OCI-LY1 (cell line): ENCODE data around the gene CNNM3.

ENCODE experiments used
- H2AFZ ChIP-seq: fragments of 200-600 bp; sonication (generic), shearing (Covaris generic); 2 replicates; pipeline ENCODE4 v1.6.0; 2014; ENCODE audit warnings: antibody characterized with exemption, mild to moderate bottlenecking, low read length
- H3F3A ChIP-seq: fragments of 200-600 bp; sonication (generic), shearing (Covaris generic); 2 replicates; pipeline ENCODE4 v1.6.0; 2014; ENCODE audit warnings: mild to moderate bottlenecking, antibody characterized with exemption, low read length, moderate library complexity; ENCODE audit not compliant: insufficient read depth
- H3K27ac ChIP-seq: fragments of 200-600 bp; sonication (generic); 2 replicates; pipeline ENCODE4 v1.5.1; 2014; ENCODE audit warnings: low read length, mixed run types, mild to moderate bottlenecking, low read depth; ENCODE audit not compliant: poor library complexity, severe bottlenecking
- H3K27me3 ChIP-seq: fragments of 200-600 bp; sonication (generic); 2 replicates; pipeline ENCODE4 v1.6.0; 2014; ENCODE audit warnings: antibody characterized with exemption, mild to moderate bottlenecking, low read length, moderate library complexity; ENCODE audit not compliant: insufficient read depth
- H3K36me3 ChIP-seq: fragments of 200-600 bp; sonication (generic); 2 replicates; pipeline ENCODE4 v1.6.1; 2014; ENCODE audit warnings: mild to moderate bottlenecking, antibody characterized with exemption, low read length, moderate library complexity, mixed read lengths; ENCODE audit not compliant: insufficient read depth
- H3K4me1 ChIP-seq: fragments of 200-600 bp; sonication (generic); 2 replicates; pipeline ENCODE4 v1.5.1; 2014; ENCODE audit warnings: mild to moderate bottlenecking, low read length, moderate library complexity; ENCODE audit not compliant: insufficient read depth, severe bottlenecking
- H3K4me2 ChIP-seq: fragments of 200-600 bp; sonication (generic), shearing (Covaris generic); 2 replicates; pipeline ENCODE4 v1.6.1; 2014; ENCODE audit warnings: low read length
- H3K4me3 ChIP-seq: fragments of 200-600 bp; sonication (generic); 2 replicates; pipeline ENCODE4 v1.5.1; 2014; ENCODE audit warnings: low read length, low read depth, mild to moderate bottlenecking, mixed read lengths; ENCODE audit not compliant: poor library complexity, severe bottlenecking
- H3K79me2 ChIP-seq: fragments of 200-600 bp; shearing (Covaris generic); 2 replicates; pipeline ENCODE4 v1.6.1; 2016; ENCODE audit warnings: mixed run types, low read length, mixed read lengths; ENCODE audit not compliant: insufficient read depth
- H3K9ac ChIP-seq: fragments of 200-600 bp; sonication (generic), shearing (Covaris generic); 2 replicates; pipeline ENCODE4 v1.6.1; 2014; ENCODE audit warnings: mild to moderate bottlenecking, low read length, mixed read lengths
- H3K9me2 ChIP-seq: fragments of 200-600 bp; sonication (generic), shearing (Covaris generic); 2 replicates; pipeline ENCODE4 v1.6.1; 2014; ENCODE audit warnings: low read depth, mild to moderate bottlenecking, low read length, mixed read lengths
- H3K9me3 ChIP-seq: fragments of 200-600 bp; shearing (Covaris generic); 2 replicates; pipeline ENCODE4 v1.6.1; 2014; ENCODE audit warnings: low read length, mixed read lengths
- H4K20me1 ChIP-seq: fragments of 200-600 bp; sonication (generic), shearing (Covaris generic); 2 replicates; pipeline ENCODE4 v1.6.0; 2016; ENCODE audit warnings: mild to moderate bottlenecking, low read length; ENCODE audit not compliant: insufficient read depth
- CTCF ChIP-seq: fragments of 200-600 bp; sonication (generic), shearing (Covaris generic); IDR thresholded peaks from 2 replicates; pipeline ENCODE4 v1.5.1; 2017; ENCODE audit warnings: mild to moderate bottlenecking, antibody characterized with exemption, low read length, moderate library complexity, mixed read lengths
- EZH2 ChIP-seq: fragments of 200-600 bp; sonication (generic), shearing (Covaris generic); IDR thresholded peaks from 2 replicates; pipeline ENCODE4 v1.8.0; 2017; ENCODE audit warnings: borderline replicate concordance, mixed run types, mild to moderate bottlenecking, antibody characterized with exemption, low read length, moderate library complexity, mixed read lengths

The CNNM3 gene

GRCh38 chr2:96816127-96816835 lies at the start of gene CNNM3:
TSS of gene CNNM3 (plus strand) at chr2:96816268. CDS start at chr2:96816278, 10 bp downstream.
- H3K4me2 ChIP-seq = peak within 1 kb of the TSS; percentile 97
- H3K27ac ChIP-seq = peak within 1 kb of the TSS; percentile 53

GRCh38 chr2:96767135-96767871 lies 48.8 kb upstream of the CNNM3 start:
- no peaks in the 10 kb centered on the region for H3F3A ChIP-seq
- H3K79me2 ChIP-seq = no peaks in the 10 kb centered on the region
- no peaks in the 10 kb centered on the region for H3K27me3 ChIP-seq
- no peak overlapping the region for H3K9ac ChIP-seq
- H3K36me3 ChIP-seq = no peaks in the 10 kb centered on the region; the same call in 1 of the 2 replicates
- no peak for TF ChIP-seq EZH2
- TF ChIP-seq CTCF = no peak
- H3K4me1 ChIP-seq = peaks cover 34% of the 10 kb centered on the region
- H3K27ac ChIP-seq = no peak overlapping the region
- no peaks in the 10 kb centered on the region for H3K9me2 ChIP-seq
- no peak overlapping the region for H3K4me2 ChIP-seq
- no peaks in the 10 kb centered on the region for H3K9me3 ChIP-seq
- no peak overlapping the region for H2AFZ ChIP-seq
- H3K4me3 ChIP-seq = no peak overlapping the region
- no peaks in the 10 kb centered on the region for H4K20me1 ChIP-seq

More at GRCh38 chr2:96816127-96816835, at the start of gene CNNM3:
- Histone ChIP-seq H3K27me3 (no peaks in the 10 kb centered on the region), H3K9me3 (no peaks in the 10 kb centered on the region), H3K9ac (peak within 1 kb of the TSS; percentile 83), H3F3A (no peaks in the 10 kb centered on the region), H2AFZ (peak within 1 kb of the TSS; percentile 96), H3K36me3 (peaks cover 12% of the 10 kb centered on the region; the same call in 1 of the 2 replicates), H3K4me1 (peaks cover 49% of the 10 kb centered on the region), H3K79me2 (no peaks in the 10 kb centered on the region), H4K20me1 (no peaks in the 10 kb centered on the region), H3K9me2 (no peaks in the 10 kb centered on the region), H3K4me3 (peak within 1 kb of the TSS; percentile 82)
- TF ChIP-seq EZH2 (no peak), CTCF (peak; percentile 44)

- Histone ChIP-seq H3K4me2 (peak overlapping the region; percentile 39; the same call in 1 of the 2 replicates), H3K9me2 (no peaks in the 10 kb centered on the region), H3K9ac (no peak overlapping the region), H2AFZ (no peak overlapping the region), H3K4me3 (no peak overlapping the region), H4K20me1 (no peaks in the 10 kb centered on the region), H3K36me3 (no peaks in the 10 kb centered on the region; the same call in 1 of the 2 replicates), H3K4me1 (peaks cover 31% of the 10 kb centered on the region), H3K27me3 (no peaks in the 10 kb centered on the region), H3F3A (no peaks in the 10 kb centered on the region), H3K79me2 (no peaks in the 10 kb centered on the region), H3K27ac (no peak overlapping the region), H3K9me3 (no peaks in the 10 kb centered on the region)
- no peak for TF ChIP-seq EZH2
- TF ChIP-seq CTCF = no peak
Observed at GRCh38 chr2:96768083-96768561, 47.9 kb upstream of the CNNM3 start.
